ENCODE measurements around the gene PGBD4.

GRCh38 chr15:34147371-34148140 lies 45.7 kb downstream of the PGBD4 start:
- TF ChIP-seq EZH2 (IDR thresholded peaks at IDR 0.05; ENCODE audit: low read length, missing control alignments): no peak
- TF ChIP-seq CTCF (conservative IDR thresholded peaks at IDR 0.05 in 1 of 2, IDR thresholded peaks at IDR 0.05 in 1 of 2; ENCODE audit: low read depth in 1 of 2, low read length in 2 of 2): no peak

Data from fibroblast of lung (primary cell).